PC-3 (cell line): Measurements from ENCODE around the gene CARHSP1.

Source experiments
- EZH2 ChIP-seq: fragments of 300-600 bp; sonication (generic); IDR thresholded peaks from one replicate; pipeline ENCODE4 v1.6.1; 2017; ENCODE audit warnings: antibody characterized with exemption, mild to moderate bottlenecking, low read length; ENCODE audit not compliant: unreplicated experiment
- EZH2phosphoT487 ChIP-seq: fragments of 300-600 bp; sonication (generic); IDR thresholded peaks from 2 replicates; pipeline ENCODE4 v1.6.1; 2018; ENCODE audit warnings: mild to moderate bottlenecking, antibody characterized with exemption, low read length, borderline replicate concordance
- TF ChIP-seq, protein P1 (sequence below): fragments of 300-600 bp; sonication (generic); conservative IDR thresholded peaks from 2 replicates; pipeline ENCODE4 v1.5.1; 2017; ENCODE audit warnings: antibody characterized with exemption, low read depth, mild to moderate bottlenecking, low read length

DNA sequence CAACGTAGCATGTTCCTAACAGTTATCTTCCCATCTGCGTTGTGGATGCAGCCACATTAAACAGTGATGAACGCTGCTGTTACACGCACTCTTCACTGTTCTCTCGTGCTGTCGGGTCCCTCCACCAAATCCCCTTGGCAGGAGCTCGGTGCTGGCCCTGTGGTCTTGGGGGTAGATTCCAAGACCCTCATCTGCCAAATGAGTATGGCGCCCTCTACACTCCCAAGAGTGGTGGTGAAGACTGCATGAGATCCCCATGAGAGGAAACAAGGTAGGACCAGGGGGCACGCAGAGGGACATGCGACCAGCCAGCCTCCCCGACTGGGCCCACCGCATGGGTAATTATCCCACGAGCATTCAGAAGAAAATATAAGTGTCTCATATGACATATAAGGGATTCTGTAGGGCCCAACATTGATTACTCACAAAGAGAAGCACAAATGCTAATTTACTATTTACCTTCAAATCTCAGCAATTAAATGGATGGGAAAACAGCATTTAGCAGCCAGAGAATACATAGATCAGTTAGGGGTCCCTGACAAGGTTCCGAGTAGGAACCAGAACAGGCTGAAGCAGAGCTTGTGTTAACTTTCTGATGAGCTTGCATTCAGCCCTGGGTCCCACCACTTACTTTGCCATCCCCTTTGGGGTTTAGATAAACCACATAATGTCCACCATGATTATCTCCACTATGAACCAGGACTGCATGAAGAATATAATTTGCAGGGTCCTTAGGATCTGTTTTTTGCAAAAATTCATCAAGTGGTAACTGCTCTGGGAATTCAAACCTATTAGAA is 37.2 kb upstream of the CARHSP1 start:
- TF ChIP-seq, protein P1, sequence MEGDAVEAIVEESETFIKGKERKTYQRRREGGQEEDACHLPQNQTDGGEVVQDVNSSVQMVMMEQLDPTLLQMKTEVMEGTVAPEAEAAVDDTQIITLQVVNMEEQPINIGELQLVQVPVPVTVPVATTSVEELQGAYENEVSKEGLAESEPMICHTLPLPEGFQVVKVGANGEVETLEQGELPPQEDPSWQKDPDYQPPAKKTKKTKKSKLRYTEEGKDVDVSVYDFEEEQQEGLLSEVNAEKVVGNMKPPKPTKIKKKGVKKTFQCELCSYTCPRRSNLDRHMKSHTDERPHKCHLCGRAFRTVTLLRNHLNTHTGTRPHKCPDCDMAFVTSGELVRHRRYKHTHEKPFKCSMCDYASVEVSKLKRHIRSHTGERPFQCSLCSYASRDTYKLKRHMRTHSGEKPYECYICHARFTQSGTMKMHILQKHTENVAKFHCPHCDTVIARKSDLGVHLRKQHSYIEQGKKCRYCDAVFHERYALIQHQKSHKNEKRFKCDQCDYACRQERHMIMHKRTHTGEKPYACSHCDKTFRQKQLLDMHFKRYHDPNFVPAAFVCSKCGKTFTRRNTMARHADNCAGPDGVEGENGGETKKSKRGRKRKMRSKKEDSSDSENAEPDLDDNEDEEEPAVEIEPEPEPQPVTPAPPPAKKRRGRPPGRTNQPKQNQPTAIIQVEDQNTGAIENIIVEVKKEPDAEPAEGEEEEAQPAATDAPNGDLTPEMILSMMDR = peak; percentile 35
- TF ChIP-seq EZH2 = no peak
- no peak for TF ChIP-seq EZH2phosphoT487
